NCI-H1694 treated with DMSO at 0.1 percent for 48 hours (cell line): ENCODE results near the gene ATP1B1.

Source experiments
- DNase-seq: peaks from one replicate; lab custom pipeline; 2025; lab: John Stamatoyannopoulos, UW

Gene ATP1B1

GRCh38 chr1:169106095-169106920, at the start of gene ATP1B1:
ATP1B1 (plus strand) TSS chr1:169106690; CDS start chr1:169106830, 140 bp downstream.
- peak; percentile 83 for DNase-seq

- DNase-seq: no peak
Observed at GRCh38 chr1:169059421-169059820, 47.1 kb upstream of the ATP1B1 start.

GRCh38 chr1:169060043-169060722, 46.3 kb upstream of the ATP1B1 start:
- no peak for DNase-seq

GRCh38 chr1:169060919-169061639, 45.4 kb upstream of the ATP1B1 start:
- no peak for DNase-seq

- DNase-seq: no peak
Observed at GRCh38 chr1:169062152-169062551, 44.3 kb upstream of the ATP1B1 start.

GRCh38 chr1:169064103-169064502, 42.4 kb upstream of the ATP1B1 start:
- no peak for DNase-seq

- DNase-seq: no peak
Observed at GRCh38 chr1:169070547-169070946, 35.9 kb upstream of the ATP1B1 start.

- no peak for DNase-seq
Observed at GRCh38 chr1:169070958-169071357, 35.5 kb upstream of the ATP1B1 start.

GRCh38 chr1:169072945-169073725, 33.4 kb upstream of the ATP1B1 start:
- no peak for DNase-seq

GRCh38 chr1:169078163-169078883, 28.2 kb upstream of the ATP1B1 start:
- no peak for DNase-seq

GRCh38 chr1:169081503-169082123, 24.9 kb upstream of the ATP1B1 start:
- DNase-seq: no peak

- DNase-seq: no peak
Observed at GRCh38 chr1:169085911-169086310, 20.6 kb upstream of the ATP1B1 start.

GRCh38 chr1:169086603-169087455, 19.7 kb upstream of the ATP1B1 start:
- peak; percentile 36 for DNase-seq

GRCh38 chr1:169087876-169088275, 18.6 kb upstream of the ATP1B1 start:
- no peak for DNase-seq

GRCh38 chr1:169089776-169090175, 16.7 kb upstream of the ATP1B1 start:
- DNase-seq: no peak

GRCh38 chr1:169090308-169090899, 16.1 kb upstream of the ATP1B1 start:
- DNase-seq: no peak

- no peak for DNase-seq
Observed at GRCh38 chr1:169090900-169091311, 15.6 kb upstream of the ATP1B1 start.

GRCh38 chr1:169091480-169091941, 15.0 kb upstream of the ATP1B1 start:
- no peak for DNase-seq

GRCh38 chr1:169092399-169092798, 14.1 kb upstream of the ATP1B1 start:
- no peak for DNase-seq
